ENCODE measurements around the gene TMEM131L. TPM values are rescaled to one million over a fixed set of nuclear protein-coding genes. Genes with fewer than 3 reads are reported as not detected.

TMEM131L gene
- total RNA-seq, 1 donor from 2014 or later: 6.4 TPM

DNA sequence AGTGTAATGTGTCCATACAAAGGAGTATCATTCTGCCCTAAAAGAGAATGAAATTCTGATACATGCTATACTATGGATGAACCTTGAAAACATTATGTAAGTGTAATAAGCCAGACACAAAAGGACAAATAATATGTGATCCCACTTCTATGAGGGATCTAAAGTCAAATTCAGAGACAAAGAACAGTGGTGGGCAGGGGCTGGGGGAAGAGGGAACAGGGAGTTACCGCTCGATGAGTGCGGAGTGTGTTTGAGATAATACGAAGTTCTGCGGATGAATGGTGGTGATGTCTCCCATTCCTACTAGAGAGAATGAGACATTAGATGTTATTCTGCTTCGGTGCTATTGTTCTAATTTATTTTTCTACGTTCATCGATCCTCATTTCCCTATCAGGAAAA is 171.9 kb downstream of the TMEM131L start:
- H3K27ac Mint-ChIP-seq (ENCODE audit: unreplicated experiment): no peak overlapping the region
- no peak for DNase-seq (ENCODE audit: extremely low spot score, unreplicated experiment)
- no peaks in the 10 kb centered on the region for H3K9me3 Mint-ChIP-seq (ENCODE audit: unreplicated experiment)
- H3K36me3 Mint-ChIP-seq (ENCODE audit: unreplicated experiment): peaks cover 21% of the 10 kb centered on the region
- H3K4me3 Mint-ChIP-seq (ENCODE audit: unreplicated experiment): no peak overlapping the region
- no peaks in the 10 kb centered on the region for H3K27me3 Mint-ChIP-seq (ENCODE audit: unreplicated experiment)
- TF ChIP-seq, protein P1, sequence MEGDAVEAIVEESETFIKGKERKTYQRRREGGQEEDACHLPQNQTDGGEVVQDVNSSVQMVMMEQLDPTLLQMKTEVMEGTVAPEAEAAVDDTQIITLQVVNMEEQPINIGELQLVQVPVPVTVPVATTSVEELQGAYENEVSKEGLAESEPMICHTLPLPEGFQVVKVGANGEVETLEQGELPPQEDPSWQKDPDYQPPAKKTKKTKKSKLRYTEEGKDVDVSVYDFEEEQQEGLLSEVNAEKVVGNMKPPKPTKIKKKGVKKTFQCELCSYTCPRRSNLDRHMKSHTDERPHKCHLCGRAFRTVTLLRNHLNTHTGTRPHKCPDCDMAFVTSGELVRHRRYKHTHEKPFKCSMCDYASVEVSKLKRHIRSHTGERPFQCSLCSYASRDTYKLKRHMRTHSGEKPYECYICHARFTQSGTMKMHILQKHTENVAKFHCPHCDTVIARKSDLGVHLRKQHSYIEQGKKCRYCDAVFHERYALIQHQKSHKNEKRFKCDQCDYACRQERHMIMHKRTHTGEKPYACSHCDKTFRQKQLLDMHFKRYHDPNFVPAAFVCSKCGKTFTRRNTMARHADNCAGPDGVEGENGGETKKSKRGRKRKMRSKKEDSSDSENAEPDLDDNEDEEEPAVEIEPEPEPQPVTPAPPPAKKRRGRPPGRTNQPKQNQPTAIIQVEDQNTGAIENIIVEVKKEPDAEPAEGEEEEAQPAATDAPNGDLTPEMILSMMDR (IDR thresholded peaks at IDR 0.05): no peak
- H3K4me1 Mint-ChIP-seq (ENCODE audit: unreplicated experiment): no peaks in the 10 kb centered on the region

DNA sequence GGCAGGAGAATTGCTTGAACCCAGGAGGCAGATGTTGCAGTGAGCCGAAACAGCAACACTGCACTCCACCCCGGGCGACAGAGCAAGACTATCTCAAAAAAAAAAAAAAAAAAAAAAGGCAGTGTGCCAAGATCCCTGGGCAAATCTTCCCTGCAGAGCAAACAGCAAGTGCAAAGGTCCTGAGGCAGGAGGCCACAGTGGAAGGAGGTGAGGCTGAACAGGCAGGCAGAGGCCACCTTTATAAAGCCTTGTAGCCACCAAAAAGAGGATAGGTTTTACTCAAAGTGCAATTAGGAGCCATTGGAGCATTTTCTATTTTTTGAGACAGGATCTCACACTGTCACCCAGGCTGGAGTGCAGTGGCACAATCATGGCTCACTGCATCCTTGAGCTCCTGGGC is 172.8 kb downstream of the TMEM131L start:
- Mint-ChIP-seq H3K4me3 (ENCODE audit: unreplicated experiment) (no peak overlapping the region), H3K9me3 (ENCODE audit: unreplicated experiment) (no peaks in the 10 kb centered on the region), H3K36me3 (ENCODE audit: unreplicated experiment) (peaks cover 21% of the 10 kb centered on the region), H3K27ac (ENCODE audit: unreplicated experiment) (no peak overlapping the region), H3K4me1 (ENCODE audit: unreplicated experiment) (no peaks in the 10 kb centered on the region), H3K27me3 (ENCODE audit: unreplicated experiment) (no peaks in the 10 kb centered on the region)
- TF ChIP-seq, protein P1 (IDR thresholded peaks at IDR 0.05): no peak
- no peak for DNase-seq (ENCODE audit: extremely low spot score, unreplicated experiment)

DNA sequence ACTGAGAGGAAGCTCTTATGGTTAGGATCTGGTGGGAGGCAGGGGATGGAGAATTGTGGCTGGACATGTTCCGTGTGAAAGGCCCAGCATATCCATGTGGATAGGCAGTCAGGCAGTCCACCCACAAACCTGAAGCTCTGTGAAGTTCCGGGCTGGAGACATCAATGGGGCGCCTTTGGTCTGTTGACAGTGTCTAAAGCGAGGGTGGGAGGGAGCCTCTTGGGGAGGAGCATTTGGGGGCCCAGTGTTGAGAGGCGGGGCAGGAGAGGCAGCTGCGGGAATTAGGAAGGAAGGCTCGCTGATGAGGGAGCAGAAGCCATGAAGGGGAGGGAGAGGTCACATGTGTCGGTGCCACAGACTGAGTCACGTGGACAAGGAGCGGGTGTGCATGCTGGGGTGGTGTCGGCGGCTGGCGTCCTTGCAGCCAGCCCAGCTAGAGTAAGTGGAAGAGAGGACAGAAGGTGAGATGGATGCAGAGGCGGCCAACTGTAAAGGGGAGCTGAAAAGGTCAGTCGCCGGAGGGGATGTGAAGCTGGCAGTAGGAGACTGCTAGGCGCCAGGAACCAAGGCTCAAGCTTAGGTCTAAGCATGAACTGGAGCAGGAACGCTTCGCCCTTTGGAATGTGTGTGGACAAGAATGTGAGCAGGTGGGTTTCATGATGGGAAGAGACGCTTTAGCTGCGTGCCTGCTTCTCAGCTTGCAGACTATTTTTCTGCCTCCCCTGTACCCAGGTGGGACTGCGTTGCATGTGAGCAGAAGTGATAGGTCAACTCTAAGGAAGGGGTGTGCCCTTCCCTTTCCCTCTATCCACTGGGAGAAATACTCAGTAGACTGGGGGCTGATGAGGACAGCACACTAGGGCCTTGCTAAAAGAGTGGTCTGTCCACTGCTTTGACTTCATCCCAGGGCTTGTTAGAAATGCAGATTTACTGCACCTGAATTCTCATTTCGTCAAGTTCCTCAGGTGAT is 174.0 kb downstream of the TMEM131L start:
- H3K4me3 Mint-ChIP-seq (ENCODE audit: unreplicated experiment): no peak overlapping the region

DNA sequence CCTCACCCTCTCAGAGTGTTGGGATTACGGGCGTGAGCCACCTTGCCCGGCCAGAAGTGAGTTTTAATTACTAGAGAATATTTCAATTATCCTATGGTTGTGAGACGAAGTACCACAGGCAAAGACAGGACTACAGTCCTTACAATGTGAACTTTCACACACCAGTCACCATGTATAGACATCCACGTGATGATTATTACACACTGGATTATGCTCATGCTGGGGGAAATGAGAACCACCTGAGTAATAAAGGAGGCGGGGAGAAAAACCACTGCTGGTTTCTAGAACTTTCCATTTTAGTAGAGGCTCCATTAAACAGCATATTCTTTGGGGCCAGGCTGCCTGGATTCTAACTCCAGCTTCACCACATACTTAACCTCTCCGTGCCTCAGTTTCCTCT is 175.4 kb downstream of the TMEM131L start:
- peaks cover 5% of the 10 kb centered on the region for H3K4me1 Mint-ChIP-seq (ENCODE audit: unreplicated experiment)
- H3K27ac Mint-ChIP-seq (ENCODE audit: unreplicated experiment): no peak overlapping the region
- H3K27me3 Mint-ChIP-seq (ENCODE audit: unreplicated experiment): no peaks in the 10 kb centered on the region
- H3K9me3 Mint-ChIP-seq (ENCODE audit: unreplicated experiment): peaks cover 4% of the 10 kb centered on the region
- DNase-seq (ENCODE audit: extremely low spot score, unreplicated experiment): no peak
- peaks cover 4% of the 10 kb centered on the region for H3K36me3 Mint-ChIP-seq (ENCODE audit: unreplicated experiment)
- no peak overlapping the region for H3K4me3 Mint-ChIP-seq (ENCODE audit: unreplicated experiment)
- TF ChIP-seq, protein P1 (IDR thresholded peaks at IDR 0.05): no peak

More for the DNA sequence above, 174.0 kb downstream of the TMEM131L start:
- no peaks in the 10 kb centered on the region for H3K4me1 Mint-ChIP-seq (ENCODE audit: unreplicated experiment)
- peaks cover under 1% of the 10 kb centered on the region for H3K9me3 Mint-ChIP-seq (ENCODE audit: unreplicated experiment)
- no peak for DNase-seq (ENCODE audit: extremely low spot score, unreplicated experiment)
- H3K36me3 Mint-ChIP-seq (ENCODE audit: unreplicated experiment): peaks cover 15% of the 10 kb centered on the region
- H3K27ac Mint-ChIP-seq (ENCODE audit: unreplicated experiment): no peak overlapping the region
- TF ChIP-seq, protein P1 (IDR thresholded peaks at IDR 0.05): no peak
- H3K27me3 Mint-ChIP-seq (ENCODE audit: unreplicated experiment): no peaks in the 10 kb centered on the region
